MM.1S (cell line): ENCODE measurements around the gene SHF.

ENCODE experiments used
- EZH2 ChIP-seq: fragments of 300-600 bp; sonication (generic); optimal IDR thresholded peaks from 2 replicates; pipeline ENCODE3; 2017; ENCODE audit warnings: low read depth, mild to moderate bottlenecking, antibody characterized with exemption, low read length, mixed read lengths
- EZH2phosphoT487 ChIP-seq: fragments of 300-600 bp; sonication (generic); IDR thresholded peaks from 2 replicates; pipeline ENCODE4 v1.6.1; 2018; ENCODE audit warnings: antibody characterized with exemption, low read length
- TF ChIP-seq, protein P1 (sequence below): fragments of 300-600 bp; sonication (generic); IDR thresholded peaks from 2 replicates; pipeline ENCODE4 v1.5.1; 2016; ENCODE audit warnings: antibody characterized with exemption, low read length, mixed read lengths

DNA sequence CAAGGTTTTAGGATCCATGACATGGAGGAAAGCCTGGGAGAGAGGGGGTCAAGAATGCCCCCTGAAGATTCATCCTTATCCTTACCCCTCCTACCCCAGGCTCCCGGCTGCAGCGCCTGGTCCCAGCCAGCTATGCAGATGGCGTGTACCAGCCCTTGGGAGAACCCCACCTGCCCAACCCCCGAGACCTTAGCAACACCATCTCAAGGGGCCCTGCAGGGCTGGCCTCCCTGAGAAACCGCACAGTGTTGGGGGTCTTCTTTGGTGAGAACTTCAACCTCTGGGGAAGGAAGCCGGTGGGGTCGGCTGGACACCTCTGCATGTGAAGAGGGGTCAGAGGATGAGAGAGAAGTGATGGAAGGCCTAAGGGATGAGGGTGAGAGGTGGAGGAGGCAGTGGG is 53.7 kb downstream of the SHF start:
- TF ChIP-seq, protein P1, sequence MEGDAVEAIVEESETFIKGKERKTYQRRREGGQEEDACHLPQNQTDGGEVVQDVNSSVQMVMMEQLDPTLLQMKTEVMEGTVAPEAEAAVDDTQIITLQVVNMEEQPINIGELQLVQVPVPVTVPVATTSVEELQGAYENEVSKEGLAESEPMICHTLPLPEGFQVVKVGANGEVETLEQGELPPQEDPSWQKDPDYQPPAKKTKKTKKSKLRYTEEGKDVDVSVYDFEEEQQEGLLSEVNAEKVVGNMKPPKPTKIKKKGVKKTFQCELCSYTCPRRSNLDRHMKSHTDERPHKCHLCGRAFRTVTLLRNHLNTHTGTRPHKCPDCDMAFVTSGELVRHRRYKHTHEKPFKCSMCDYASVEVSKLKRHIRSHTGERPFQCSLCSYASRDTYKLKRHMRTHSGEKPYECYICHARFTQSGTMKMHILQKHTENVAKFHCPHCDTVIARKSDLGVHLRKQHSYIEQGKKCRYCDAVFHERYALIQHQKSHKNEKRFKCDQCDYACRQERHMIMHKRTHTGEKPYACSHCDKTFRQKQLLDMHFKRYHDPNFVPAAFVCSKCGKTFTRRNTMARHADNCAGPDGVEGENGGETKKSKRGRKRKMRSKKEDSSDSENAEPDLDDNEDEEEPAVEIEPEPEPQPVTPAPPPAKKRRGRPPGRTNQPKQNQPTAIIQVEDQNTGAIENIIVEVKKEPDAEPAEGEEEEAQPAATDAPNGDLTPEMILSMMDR, result no peak
- TF ChIP-seq EZH2 (no peak), EZH2phosphoT487 (no peak)
